H54 (cell line): ENCODE measurements around the gene NAPB.

Experiments
- DNase-seq: peaks from one replicate; pipeline ENCODE4 v3.0.0; 2011; ENCODE audit warnings: low spot score, mixed read lengths; ENCODE audit not compliant: insufficient read length
- FAIRE-seq: peaks from 3 replicates; lab custom pipeline; 2011; peaks lifted over from hg19 to GRCh38; lab: Jason Lieb, UNC
- POLR2A ChIP-seq: IDR thresholded peaks from 2 replicates; pipeline ENCODE4 v1.6.1; 2011; ENCODE audit warnings: low read depth, mild to moderate bottlenecking, low read length

Gene NAPB

DNA sequence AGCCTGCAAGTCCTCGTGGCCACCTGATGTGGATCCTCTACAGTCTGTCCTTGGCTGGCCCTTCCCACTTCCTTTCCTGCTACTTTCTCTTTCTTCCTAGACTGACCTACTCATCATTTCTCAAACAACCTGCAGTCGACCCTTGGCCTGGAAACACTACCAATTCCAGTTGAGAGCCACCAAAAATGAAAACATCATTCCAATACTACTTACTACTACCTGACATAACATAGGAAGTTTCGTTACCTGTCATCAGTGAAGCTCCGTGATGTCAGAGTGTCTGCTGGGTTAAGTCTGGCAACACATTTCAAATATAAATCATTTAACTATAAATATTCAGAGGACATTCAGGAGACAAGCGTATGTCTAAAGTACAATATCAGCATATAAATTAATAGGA, 45.5 kb downstream of the NAPB start:
- no peak for TF ChIP-seq POLR2A
- no peak for DNase-seq
- FAIRE-seq: no peak

DNA sequence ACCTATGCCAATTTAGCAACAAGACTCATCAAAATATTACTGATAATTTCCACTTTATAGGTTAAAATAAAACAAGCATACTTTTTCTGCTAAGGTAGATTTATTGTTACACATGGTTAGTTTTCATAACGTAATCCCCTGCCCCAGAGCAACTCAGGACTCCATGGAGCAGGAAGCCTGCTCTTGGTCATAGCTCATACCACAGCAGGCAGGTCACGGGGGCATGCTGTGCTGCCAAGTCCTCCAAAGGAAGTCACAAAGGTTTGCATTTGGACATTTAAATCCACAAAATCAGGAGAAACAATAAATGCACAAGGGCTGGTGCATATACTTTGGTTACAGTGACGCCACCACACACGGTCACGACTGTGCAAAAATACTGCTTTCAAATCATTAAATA, 46.8 kb downstream of the NAPB start:
- no peak for FAIRE-seq
- DNase-seq: no peak
- TF ChIP-seq POLR2A: no peak

DNA sequence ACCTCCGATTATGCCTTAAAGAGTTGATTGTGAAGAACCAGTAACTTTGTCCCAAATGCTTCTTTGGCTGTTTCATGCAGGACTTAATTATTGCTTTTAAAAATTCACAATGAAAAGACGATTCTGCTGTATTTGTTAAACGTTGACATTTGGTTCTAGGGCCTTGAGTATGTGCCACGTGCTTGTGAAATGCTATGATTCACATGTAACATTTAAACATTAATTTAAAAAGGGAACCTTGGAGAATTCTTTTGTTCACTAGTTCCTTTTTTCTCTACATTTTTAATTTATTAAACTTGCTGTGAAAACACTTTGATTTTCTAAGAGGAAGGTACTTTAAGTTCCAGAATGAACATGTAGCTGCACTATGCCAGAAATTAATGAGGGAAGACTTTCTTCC, 49.8 kb downstream of the NAPB start:
- TF ChIP-seq POLR2A: no peak
- DNase-seq: no peak
- no peak for FAIRE-seq

DNA sequence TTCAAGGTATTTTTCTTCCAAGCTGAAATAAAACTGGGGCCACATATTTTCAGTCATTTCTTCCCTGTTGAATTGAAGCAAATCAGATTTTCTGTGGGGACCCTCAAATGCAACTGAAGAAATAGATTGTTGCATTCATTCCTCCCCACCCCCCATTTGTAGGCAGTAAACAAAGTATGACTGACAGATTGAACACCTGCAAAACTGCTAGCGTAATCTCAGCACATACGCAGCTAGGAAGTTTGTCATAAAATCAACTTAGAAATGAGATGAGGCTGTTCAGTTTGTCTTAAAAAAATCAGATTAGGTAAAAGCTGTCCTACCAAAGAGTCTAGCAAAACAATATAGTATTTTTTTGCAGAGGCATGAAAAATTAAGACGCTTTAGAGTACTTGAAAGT, 50.4 kb downstream of the NAPB start:
- TF ChIP-seq POLR2A: no peak
- no peak for FAIRE-seq
- DNase-seq: no peak

DNA sequence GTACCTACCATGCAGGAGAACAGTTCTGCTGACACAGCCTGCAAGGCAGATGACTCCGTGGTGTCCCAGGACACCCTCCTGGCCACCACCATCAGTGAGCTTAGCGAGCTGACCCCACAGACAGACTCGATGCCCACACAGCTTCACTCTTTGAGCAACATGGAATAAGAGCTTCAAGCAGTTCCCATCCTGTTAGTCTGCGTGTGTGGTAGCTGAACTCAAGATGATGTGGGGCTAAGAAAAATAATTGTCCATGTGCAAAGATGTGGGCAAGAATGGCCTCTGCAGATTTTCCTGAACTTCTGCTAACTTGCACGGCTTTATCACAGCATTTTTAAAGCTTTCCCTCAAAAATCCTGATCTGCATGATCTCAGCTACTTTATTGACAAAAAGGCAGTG, 51.0 kb downstream of the NAPB start:
- FAIRE-seq: no peak
- TF ChIP-seq POLR2A: no peak

DNA sequence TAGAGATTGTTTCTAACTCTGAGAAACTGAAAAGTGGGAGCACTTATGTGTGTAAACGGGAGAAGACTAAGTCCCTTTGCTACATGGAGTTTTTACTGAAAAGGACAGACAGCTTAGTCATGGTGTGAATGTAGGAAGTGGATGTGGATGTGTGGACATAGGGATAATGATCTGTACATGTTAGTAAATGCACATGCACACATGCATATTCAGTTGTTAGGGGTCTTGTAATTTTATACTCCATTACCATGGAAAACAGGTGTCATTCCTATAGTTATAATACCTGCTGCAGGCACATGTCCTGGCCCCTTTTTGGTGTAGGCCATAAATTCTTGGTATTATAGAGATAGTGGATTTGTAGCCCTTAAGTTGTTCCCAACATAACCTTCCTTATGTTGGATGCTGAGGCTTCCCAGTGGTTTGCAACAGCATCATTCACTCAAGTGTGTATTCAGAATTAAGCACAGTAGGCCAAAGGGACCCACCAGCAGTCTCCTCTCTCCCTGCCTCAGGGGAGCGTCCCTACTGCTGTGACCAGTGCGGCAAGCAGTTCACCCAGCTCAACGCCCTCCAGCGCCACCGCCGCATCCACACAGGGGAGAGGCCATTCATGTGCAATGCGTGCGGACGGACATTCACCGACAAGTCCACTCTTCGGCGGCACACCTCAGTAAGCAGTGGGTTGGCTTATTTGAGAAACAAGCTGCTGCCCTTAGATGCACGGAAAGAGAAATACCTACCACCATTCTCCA, 52.0 kb downstream of the NAPB start:
- FAIRE-seq: no peak
- no peak for DNase-seq
- TF ChIP-seq POLR2A: no peak

More for the DNA sequence above, 51.0 kb downstream of the NAPB start:
- DNase-seq: no peak

DNA sequence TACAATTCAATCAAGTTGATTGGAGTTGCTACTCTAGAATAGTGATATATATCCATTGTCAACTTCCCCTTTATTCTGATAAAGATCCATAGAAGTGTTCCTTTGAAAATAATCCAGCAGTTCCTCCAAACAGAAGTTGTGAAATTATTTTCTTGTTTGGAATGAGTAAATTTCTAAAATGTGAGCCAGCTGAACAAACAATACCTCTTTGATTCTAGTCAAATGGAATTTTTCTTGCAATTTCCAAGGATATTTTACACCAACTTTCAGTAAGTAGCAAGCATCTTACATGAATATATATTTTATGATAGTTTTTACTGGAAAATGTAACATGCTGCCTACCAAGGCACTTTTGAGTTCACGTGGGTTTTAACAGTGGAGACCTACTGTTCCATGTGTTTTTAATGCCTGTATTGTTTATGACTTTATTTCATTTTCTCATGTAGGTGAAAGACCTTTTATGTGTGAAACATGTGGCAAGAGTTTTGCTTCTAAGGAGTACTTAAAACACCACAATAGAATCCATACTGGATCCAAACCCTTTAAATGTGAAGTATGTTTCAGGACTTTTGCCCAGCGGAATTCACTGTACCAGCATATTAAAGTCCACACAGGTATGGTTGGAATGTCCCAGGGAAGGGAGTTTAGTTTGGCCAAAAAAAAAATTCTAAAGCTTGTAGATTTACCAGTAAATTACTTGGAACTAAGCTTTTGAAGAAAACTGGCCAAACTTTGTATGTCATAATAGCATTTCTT, 52.8 kb downstream of the NAPB start:
- DNase-seq (no peak), FAIRE-seq (no peak)
- TF ChIP-seq POLR2A: no peak

DNA sequence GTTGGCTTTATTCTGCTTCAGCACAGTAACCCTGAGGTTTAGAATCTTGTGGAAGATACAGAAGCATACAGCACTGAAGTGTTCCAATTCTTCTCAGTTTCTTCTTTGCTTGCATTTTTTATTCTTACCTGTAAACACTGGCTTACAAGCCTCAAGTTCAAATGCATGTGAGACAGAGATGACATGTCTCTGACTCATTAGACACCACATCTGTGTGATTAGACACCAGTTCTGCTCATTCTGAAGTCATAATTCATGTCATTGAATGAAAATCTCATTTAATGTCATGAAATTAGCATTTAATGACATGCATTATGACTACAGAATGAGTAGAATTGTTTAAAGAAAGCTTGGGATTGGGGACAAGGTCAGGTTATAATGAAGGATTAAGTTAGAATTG, 53.5 kb downstream of the NAPB start:
- no peak for DNase-seq
- FAIRE-seq: no peak
- TF ChIP-seq POLR2A: no peak

DNA sequence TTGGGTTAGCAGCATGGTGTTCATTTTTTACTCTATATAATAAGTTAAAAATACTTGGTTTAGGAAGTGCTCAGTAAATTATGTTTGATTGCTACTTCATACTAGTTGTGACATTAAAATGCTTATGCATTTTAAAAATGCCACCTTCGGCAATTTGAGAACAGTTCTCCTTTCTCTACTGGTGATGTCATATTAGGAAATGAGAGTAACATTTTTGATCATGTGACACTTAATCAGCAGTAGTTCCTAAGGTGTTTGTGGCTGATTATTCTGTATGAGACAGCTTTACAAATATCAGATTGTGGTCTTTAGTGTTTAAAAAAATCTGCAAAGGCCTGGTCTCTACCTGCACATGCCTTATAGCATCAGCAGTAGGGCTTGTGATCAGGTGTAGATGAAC, 54.9 kb downstream of the NAPB start:
- no peak for FAIRE-seq

DNA sequence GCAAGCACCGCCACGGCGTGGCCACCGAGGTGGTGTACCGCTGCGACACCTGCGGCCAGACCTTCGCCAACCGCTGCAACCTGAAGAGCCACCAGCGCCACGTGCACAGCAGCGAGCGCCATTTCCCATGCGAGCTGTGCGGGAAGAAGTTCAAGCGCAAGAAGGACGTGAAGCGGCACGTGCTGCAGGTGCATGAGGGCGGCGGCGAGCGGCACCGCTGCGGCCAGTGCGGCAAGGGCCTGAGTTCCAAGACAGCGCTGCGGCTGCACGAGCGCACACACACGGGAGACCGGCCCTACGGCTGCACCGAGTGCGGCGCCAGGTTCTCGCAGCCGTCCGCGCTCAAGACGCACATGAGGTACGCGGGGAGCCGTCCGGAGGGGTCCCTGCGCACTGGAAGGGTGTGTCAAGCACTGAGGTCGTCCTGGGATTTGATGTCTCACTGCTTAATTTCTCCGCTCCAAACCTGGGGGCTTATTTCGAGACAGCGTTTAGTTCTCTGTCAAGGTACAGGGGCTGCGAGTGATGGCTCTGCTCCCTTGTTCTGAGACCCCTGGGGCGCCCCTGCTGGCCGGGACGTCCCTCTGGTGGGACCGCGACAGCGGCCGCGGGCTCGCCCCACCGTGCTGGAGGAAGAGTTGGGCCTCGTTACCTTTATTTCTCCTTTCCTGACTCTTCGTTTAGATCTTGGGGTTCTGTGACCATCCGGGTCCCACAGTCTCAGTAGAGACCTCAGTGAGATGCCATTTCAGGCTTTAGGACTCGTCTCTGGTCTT, 55.7 kb downstream of the NAPB start:
- FAIRE-seq (no peak), DNase-seq (no peak)
- no peak for TF ChIP-seq POLR2A

More for the DNA sequence above, 54.9 kb downstream of the NAPB start:
- TF ChIP-seq POLR2A: no peak
- no peak for DNase-seq

DNA sequence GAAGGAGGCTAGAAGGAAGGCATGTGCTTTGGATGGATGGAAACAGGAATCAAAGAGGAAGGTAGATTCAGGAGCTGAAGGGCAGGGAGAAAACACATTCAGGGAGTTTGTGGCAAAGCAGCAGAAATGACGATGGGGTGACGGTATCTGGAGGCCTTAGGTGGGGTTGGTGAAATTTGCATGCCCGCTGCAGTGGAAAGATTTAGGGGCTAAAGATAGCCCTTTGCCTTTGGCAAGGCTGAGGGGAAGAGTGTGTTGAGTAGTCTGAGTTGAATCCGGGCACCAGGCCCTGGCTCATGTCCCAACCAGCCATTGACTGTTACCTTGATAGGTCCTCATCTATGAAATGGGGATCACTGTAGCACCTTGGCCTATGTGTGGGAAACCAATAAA, 58.0 kb downstream of the NAPB start:
- FAIRE-seq (no peak), DNase-seq (no peak)
- TF ChIP-seq POLR2A: no peak

DNA sequence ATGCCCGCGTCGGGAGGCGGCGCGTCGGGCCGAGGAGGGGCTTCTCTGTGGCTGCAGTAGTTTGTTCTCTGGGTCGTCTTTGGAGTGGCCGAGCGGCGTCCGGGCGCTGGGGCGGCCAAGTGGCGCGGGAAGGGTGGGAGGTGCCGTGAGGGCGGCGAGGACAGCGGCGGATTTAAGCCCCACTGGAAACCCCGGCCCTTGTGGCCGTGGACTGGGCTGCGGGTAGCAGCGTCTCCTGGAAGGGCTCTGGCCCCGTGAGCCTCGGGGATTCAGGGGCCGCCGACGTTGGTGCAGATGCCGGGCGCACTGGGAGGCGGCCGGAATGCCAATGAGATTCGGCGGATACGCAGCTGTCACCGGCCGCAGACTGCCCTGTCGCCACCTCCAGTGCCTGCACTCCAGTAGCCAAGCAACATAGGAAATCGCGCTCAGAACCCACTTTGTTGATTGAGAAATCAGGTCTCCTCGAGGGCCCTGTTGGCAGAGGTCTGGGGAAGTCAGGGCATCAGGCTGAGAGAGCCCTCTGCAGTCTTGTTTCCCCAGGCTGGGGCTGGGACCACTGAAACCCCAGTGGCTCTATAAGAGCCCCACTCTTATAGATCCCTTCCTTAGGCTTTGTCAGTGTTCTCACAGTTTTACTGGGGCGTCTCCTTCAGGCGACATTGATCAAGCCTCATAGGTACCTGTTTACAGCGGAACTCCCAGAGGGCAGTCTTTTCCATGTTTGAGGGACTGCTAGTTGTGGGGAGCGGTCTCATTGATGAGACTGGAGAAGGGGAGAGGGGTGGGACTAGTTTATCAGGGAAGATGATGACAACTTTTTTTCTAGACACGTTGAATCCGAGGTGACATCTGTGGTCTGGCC, 58.7 kb downstream of the NAPB start:
- no peak; the same call in 1 of the 2 replicates for TF ChIP-seq POLR2A
- DNase-seq: peak; percentile 50
- FAIRE-seq: no peak

DNA sequence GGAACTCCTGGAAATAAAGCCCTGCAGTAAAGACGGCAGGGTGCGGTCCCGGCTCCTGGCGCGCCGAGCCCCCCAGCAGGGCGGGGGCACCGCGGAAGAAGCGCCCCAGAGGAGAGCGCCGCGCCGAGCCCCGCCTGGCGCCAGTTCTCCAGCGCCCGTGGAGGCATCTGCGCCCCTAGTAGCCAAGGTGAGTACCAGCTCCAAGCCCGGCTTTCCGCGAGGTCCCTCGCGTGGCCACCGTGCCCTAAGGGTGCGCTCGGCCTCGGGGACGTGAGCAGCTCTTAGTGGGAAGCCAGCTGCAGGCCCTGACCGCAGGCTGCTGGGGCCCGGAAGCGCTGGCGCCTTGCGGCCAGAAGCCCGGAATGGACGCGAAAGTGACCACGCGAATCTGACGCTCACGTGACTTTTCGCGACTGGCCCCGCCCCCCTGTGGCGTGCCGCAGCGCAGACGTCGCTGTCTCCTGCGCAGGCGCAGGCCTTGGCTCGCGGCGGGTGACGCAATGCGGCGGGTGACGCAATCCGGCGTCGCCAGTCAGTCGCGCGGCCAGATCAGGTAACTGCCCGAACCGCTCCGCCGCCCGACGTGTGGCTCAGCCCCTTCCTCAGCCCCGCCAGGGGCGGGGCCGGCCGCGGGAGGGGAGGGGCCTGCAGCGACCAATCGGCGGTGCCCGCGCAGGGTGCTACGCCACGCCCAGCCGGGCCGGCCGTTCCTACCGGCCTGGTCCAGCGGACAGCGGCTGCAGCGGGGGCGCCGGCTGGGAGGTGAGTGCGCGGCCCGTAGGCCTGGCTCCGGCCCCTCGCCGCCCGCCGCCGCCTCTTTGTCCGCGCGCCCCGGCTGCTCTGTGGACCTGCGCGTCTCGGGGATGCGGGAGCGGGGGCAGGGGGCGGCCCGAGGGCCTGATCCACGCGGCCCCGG, 59.6 kb downstream of the NAPB start, which contains the start of gene GZF1:
Gene GZF1 (plus strand): TSS at position 707 of the 916 bp plus-strand sequence. CDS start 2,202 bp downstream, outside the sequence.
- peak; percentile 94 for TF ChIP-seq POLR2A
- DNase-seq (peak; percentile 92), FAIRE-seq (no peak)
